ENCODE results near the gene GHR.

The GHR gene

GRCh38 chr5:42770003-42770402 is 346.8 kb downstream of the GHR start:
- no peaks in the 10 kb centered on the region for H3K4me1 ChIP-seq (ENCODE audit: control insufficient read depth, insufficient read depth, low read length)
- CTCF ChIA-PET: interaction anchor here (0.9 to 1.3 kb wide), 2 partner anchors 25 to 119 kb away, joined by 4 read pairs; no protein-coding TSS in a partner anchor
- POLR2A ChIA-PET: no interaction called here
- TF ChIP-seq ZNF473 (tag by site-specific recombination; IDR thresholded peaks at IDR 0.05) (no peak), ZNF302 (tag by site-specific recombination; IDR thresholded peaks at IDR 0.05; ENCODE audit: low read depth) (no peak), ZNF670 (tag by site-specific recombination; IDR thresholded peaks at IDR 0.05; ENCODE audit: low read depth) (no peak), ZNF785 (tag by site-specific recombination; IDR thresholded peaks at IDR 0.05) (no peak), GLI2 (tag by site-specific recombination; IDR thresholded peaks at IDR 0.05; ENCODE audit: borderline replicate concordance, low read depth) (no peak), ZSCAN30 (tag by site-specific recombination; IDR thresholded peaks at IDR 0.05) (no peak), ZNF639 (tag by site-specific recombination; IDR thresholded peaks at IDR 0.05) (no peak), ZNF292 (tag by site-specific recombination; IDR thresholded peaks at IDR 0.05; ENCODE audit: borderline replicate concordance, low read depth) (no peak), ZNF585B (tag by site-specific recombination; IDR thresholded peaks at IDR 0.05) (no peak), ZNF488 (tag by site-specific recombination; IDR thresholded peaks at IDR 0.05) (no peak), SP7 (tag by site-specific recombination; IDR thresholded peaks at IDR 0.05) (no peak), ZNF324 (tag by site-specific recombination; IDR thresholded peaks at IDR 0.05) (no peak), ZNF416 (tag by site-specific recombination; IDR thresholded peaks at IDR 0.05) (no peak), ZNF280C (tag by site-specific recombination; IDR thresholded peaks at IDR 0.05) (no peak)
- TF ChIP-seq, protein P1, sequence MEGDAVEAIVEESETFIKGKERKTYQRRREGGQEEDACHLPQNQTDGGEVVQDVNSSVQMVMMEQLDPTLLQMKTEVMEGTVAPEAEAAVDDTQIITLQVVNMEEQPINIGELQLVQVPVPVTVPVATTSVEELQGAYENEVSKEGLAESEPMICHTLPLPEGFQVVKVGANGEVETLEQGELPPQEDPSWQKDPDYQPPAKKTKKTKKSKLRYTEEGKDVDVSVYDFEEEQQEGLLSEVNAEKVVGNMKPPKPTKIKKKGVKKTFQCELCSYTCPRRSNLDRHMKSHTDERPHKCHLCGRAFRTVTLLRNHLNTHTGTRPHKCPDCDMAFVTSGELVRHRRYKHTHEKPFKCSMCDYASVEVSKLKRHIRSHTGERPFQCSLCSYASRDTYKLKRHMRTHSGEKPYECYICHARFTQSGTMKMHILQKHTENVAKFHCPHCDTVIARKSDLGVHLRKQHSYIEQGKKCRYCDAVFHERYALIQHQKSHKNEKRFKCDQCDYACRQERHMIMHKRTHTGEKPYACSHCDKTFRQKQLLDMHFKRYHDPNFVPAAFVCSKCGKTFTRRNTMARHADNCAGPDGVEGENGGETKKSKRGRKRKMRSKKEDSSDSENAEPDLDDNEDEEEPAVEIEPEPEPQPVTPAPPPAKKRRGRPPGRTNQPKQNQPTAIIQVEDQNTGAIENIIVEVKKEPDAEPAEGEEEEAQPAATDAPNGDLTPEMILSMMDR (tag by site-specific recombination; IDR thresholded peaks at IDR 0.05): no peak
- TF ChIP-seq, protein P2, sequence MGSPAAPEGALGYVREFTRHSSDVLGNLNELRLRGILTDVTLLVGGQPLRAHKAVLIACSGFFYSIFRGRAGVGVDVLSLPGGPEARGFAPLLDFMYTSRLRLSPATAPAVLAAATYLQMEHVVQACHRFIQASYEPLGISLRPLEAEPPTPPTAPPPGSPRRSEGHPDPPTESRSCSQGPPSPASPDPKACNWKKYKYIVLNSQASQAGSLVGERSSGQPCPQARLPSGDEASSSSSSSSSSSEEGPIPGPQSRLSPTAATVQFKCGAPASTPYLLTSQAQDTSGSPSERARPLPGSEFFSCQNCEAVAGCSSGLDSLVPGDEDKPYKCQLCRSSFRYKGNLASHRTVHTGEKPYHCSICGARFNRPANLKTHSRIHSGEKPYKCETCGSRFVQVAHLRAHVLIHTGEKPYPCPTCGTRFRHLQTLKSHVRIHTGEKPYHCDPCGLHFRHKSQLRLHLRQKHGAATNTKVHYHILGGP (tag by site-specific recombination; IDR thresholded peaks at IDR 0.05): no peak
- TF ChIP-seq, protein P3, sequence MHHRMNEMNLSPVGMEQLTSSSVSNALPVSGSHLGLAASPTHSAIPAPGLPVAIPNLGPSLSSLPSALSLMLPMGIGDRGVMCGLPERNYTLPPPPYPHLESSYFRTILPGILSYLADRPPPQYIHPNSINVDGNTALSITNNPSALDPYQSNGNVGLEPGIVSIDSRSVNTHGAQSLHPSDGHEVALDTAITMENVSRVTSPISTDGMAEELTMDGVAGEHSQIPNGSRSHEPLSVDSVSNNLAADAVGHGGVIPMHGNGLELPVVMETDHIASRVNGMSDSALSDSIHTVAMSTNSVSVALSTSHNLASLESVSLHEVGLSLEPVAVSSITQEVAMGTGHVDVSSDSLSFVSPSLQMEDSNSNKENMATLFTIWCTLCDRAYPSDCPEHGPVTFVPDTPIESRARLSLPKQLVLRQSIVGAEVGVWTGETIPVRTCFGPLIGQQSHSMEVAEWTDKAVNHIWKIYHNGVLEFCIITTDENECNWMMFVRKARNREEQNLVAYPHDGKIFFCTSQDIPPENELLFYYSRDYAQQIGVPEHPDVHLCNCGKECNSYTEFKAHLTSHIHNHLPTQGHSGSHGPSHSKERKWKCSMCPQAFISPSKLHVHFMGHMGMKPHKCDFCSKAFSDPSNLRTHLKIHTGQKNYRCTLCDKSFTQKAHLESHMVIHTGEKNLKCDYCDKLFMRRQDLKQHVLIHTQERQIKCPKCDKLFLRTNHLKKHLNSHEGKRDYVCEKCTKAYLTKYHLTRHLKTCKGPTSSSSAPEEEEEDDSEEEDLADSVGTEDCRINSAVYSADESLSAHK (tag by site-specific recombination; IDR thresholded peaks at IDR 0.05): no peak
- no peaks in the 10 kb centered on the region for H3K36me3 ChIP-seq (ENCODE audit: control insufficient read depth in 2 of 2, insufficient read depth in 1 of 2, low read length in 2 of 2)
- no peak overlapping the region for H3K4me3 ChIP-seq (ENCODE audit: low read depth, low read length)
- no peaks in the 10 kb centered on the region for H3K9me3 ChIP-seq (ENCODE audit: control insufficient read depth, insufficient read depth, low read depth, low read length)
- H3K27ac ChIP-seq (ENCODE audit: extremely low read depth, low read depth, low read length): no peak overlapping the region
